Brain microvascular endothelial cell (primary cell): ENCODE data around the gene BSND.
"Not testable (repeated sequence)": the region's sequence is repeated elsewhere in the genome, so short reads cannot be mapped to it uniquely, and the experiment has no call there.

Experiments used
- DNase-seq: peaks from one replicate; pipeline ENCODE4 v3.0.0-alpha.2; 2020
- H3K27ac ChIP-seq: fragments of 250-450 bp; sonication (Bioruptor Pico); 2 replicates; pipeline ENCODE4 v1.5.1; 2020; ENCODE audit warnings: mild to moderate bottlenecking, moderate library complexity
- H3K27me3 ChIP-seq: fragments of 250-450 bp; sonication (Bioruptor Pico); replicated peaks from 2 replicates; pipeline ENCODE4 v1.5.1; 2020; ENCODE audit warnings: mild to moderate bottlenecking
- H3K36me3 ChIP-seq: fragments of 250-450 bp; sonication (Bioruptor Pico); replicated peaks from 2 replicates; pipeline ENCODE4 v1.5.1; 2020; ENCODE audit warnings: mild to moderate bottlenecking
- H3K4me3 ChIP-seq: 2 replicates; pipeline ENCODE4 v1.5.1; 2011; ENCODE audit warnings: low read depth, mild to moderate bottlenecking, control low read depth, low read length, moderate library complexity
- in situ Hi-C: cut with HindIII; loops from 2 replicates; pipeline ENCODE4 v1.10.0; 2017; ENCODE audit warnings: low sequenced_read_pairs, low pct_ligation_motif_present
- TF ChIP-seq, protein P1 (sequence below): IDR thresholded peaks from 2 replicates; pipeline ENCODE4 v1.5.1; 2011; ENCODE audit warnings: low read depth, mild to moderate bottlenecking, moderate library complexity, low read length, control low read depth, inconsistent platforms; ENCODE audit errors: missing control alignments

Gene BSND

DNA sequence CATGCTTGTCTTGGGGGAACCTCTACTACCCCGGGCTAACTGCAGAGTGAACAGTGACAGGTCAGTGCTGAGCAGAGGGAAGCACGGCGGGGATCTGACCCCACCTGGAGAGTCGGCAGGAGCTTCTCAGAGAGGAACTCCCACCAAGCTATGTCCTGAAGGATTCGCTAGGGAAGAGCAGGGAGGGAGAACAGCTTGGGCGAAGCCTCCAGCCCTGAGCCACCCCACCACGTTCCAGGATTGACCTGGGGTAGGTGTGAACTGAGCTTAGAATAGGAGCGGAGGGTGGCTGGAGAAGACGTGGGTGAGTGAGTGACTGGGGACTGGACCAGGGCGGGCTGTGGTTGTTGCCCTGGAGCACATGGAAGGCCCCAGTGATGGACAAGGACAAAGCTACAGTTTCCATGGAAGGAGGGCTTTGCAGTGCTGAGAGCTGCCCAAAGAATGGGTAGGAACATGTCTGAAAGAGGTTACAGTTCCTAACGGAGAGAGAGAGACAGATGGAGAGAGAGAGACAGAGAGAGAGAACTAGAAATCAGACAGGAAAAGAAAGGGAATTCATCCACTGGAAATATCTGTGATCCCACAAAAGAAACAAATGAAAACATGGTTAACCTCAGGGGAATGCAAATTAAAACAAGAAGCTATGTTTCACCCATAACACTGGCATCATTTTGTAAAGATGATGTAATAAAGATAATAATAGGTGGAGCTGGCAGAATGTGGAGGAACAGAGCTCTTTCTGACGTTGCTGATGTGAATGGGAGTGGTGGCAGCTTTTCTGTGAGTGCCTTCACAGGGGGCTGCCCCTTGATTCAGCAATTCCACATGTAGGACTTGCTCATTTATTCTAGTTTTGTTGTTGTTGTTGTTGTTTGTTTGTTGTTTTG is 17.2 kb downstream of the BSND start:
- Histone ChIP-seq H3K36me3 (no peaks in the 10 kb centered on the region), H3K4me3 (no peak overlapping the region), H3K27ac (no peak overlapping the region), H3K27me3 (no peaks in the 10 kb centered on the region)
- no peak for DNase-seq
- in situ Hi-C loops = no loop called here
- TF ChIP-seq, protein P1, sequence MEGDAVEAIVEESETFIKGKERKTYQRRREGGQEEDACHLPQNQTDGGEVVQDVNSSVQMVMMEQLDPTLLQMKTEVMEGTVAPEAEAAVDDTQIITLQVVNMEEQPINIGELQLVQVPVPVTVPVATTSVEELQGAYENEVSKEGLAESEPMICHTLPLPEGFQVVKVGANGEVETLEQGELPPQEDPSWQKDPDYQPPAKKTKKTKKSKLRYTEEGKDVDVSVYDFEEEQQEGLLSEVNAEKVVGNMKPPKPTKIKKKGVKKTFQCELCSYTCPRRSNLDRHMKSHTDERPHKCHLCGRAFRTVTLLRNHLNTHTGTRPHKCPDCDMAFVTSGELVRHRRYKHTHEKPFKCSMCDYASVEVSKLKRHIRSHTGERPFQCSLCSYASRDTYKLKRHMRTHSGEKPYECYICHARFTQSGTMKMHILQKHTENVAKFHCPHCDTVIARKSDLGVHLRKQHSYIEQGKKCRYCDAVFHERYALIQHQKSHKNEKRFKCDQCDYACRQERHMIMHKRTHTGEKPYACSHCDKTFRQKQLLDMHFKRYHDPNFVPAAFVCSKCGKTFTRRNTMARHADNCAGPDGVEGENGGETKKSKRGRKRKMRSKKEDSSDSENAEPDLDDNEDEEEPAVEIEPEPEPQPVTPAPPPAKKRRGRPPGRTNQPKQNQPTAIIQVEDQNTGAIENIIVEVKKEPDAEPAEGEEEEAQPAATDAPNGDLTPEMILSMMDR = no peak

DNA sequence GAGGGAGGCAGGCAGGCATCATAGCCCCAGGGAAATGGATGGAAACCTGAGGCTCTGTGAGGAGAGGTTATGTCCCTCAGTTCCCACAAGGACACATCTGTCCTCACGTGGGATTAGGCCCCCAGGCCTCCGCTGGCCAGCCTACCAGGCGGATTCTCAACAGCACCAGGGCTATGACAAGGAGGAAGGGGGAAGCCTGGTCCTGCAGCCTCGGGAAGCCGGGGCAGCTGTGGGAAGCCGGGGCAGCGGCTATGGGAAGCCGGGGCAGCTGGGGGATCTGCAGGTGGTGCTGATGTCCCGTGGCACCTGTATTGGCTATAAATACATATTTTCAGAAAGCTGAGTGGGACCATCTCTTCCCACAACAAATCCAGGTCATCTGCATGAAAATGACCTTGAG is 19.7 kb downstream of the BSND start:
- TF ChIP-seq, protein P1 = no peak
- in situ Hi-C loops = no loop called here
- Histone ChIP-seq H3K4me3 (no peak overlapping the region), H3K27me3 (no peaks in the 10 kb centered on the region), H3K27ac (no peak overlapping the region), H3K36me3 (no peaks in the 10 kb centered on the region)
- no peak for DNase-seq

DNA sequence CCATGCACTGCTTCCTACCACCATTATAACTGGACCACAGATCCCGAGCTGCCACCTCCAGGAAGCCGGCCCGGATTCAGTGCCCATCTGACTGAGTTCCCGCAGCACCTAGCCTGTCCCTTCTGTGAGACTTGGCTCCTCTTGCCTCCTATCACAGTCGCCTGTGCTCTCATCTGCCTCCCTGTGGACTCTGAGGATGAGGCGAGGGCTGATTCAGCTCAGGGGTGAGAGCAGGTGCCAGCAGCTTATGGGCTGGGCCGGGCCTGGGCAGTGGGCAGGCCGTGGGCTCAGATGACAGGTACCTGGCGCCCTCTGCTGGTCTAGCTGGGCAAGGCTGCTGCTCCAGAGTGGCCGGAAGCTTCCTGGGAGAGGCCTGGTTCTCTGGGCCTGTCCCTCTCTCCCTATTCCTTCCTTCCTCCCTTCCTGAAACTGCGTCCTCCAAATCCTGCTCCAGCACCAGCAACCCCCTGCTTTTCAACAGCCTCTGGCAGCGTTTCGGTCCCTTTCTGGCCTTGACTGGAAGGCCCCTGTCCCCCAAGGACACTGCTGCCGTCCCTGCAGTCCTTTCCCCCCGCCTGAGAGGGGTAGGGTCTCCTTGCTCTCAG is 23.3 kb downstream of the BSND start:
- TF ChIP-seq, protein P1 = peak; percentile 96
- Histone ChIP-seq H3K36me3 (no peaks in the 10 kb centered on the region), H3K4me3 (no peak overlapping the region), H3K27me3 (no peaks in the 10 kb centered on the region), H3K27ac (no peak overlapping the region)
- in situ Hi-C loops = no loop called here
- DNase-seq = peak; percentile 83

DNA sequence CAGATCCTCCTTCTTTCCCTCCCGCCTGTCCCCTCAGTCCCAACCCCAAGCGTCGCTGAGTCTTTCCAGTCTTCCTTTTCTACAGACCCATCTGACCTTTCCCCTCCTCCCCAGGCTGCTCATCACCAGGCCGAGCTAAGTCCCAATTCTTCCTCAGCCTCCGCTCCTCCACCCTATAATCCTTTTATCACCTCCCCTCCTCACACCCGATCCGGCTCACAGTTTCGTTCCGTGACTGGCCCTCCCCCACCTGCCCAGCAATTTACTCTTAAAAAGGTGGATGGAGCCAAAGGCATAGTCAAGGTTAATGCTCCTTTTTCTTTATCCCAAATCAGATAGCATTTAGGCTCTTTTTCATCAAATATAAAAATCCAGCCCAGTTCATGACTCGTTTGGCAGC is 25.4 kb downstream of the BSND start:
- DNase-seq, in situ Hi-C loops, H3K36me3 ChIP-seq, H3K27me3 ChIP-seq, H3K4me3 ChIP-seq, H3K27ac ChIP-seq: not testable (repeated sequence)

DNA sequence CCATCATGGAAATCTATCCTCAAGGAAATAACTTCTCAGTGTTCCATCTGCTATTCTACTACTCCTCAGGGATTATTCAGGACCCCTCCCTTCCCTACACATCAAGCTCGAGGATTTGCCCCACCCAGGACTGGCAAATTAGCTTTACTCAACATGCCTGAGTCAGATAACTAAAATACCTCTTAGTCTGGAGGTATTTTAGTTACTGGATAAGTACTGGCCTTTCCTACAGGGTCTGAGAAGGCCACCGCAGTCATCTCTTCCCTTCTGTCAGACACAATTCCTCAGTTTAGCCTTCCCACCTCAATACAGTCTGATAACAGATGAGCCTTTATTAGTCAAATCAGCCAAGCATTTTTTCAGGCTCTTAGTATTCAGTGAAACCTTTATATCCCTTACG is 27.9 kb downstream of the BSND start:
- in situ Hi-C loops, H3K36me3 ChIP-seq, H3K4me3 ChIP-seq, H3K27ac ChIP-seq, DNase-seq, H3K27me3 ChIP-seq: not testable (repeated sequence)

DNA sequence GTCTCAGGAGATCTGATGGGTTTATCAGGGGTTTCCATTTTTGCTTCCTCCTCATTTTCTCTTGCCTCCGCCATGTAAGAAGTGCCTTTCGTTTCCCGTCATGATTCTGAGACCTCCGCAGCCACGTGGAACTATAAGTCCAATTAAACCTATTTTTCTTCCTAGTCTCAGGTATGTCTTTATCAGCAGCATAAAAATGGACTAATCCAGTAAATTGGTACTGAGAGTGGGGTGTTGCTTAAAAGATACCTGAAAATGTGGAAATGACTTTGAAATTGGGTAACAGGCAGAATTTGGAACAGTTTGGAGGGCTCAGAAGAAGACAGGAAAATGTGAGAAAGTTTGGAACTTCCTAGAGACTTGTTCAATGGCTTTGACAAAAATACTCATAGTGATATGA is 32.4 kb downstream of the BSND start:
- H3K36me3 ChIP-seq, H3K4me3 ChIP-seq, H3K27ac ChIP-seq, DNase-seq, H3K27me3 ChIP-seq, in situ Hi-C loops: not testable (repeated sequence)

DNA sequence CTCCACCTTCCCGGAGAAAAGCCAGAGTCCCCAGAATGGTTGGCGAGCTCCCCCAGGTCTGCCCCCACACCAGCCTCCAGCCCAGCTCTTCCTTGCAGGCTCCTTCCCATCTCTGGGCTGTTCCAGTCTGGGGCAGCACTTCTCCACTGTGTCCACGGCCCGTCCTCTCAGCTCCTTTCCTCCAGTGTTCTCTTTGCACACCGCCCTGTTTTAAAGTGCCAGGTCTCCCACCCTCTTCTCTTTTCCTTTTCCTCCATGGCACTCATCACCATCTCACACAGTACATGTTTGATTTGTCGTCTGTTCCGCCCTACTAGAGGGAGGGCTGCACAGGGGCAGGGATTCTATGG is 34.5 kb downstream of the BSND start:
- TF ChIP-seq, protein P1 = no peak
- Histone ChIP-seq H3K36me3 (no peaks in the 10 kb centered on the region), H3K27ac (no peak overlapping the region), H3K27me3 (peaks cover 29% of the 10 kb centered on the region), H3K4me3 (no peak overlapping the region)
- in situ Hi-C loops = no loop called here
- DNase-seq = no peak
